HG03558 (cell line): ENCODE results near the gene CACNG7.

Source experiments
- ATAC-seq: cut with Tn5 transposase; IDR thresholded peaks from one replicate; pipeline ENCODE4 v1.9.1; 2021; ENCODE audit warnings: moderate number of reproducible peaks; ENCODE audit not compliant: unreplicated experiment; ENCODE audit errors: extremely low read depth

Gene CACNG7

DNA sequence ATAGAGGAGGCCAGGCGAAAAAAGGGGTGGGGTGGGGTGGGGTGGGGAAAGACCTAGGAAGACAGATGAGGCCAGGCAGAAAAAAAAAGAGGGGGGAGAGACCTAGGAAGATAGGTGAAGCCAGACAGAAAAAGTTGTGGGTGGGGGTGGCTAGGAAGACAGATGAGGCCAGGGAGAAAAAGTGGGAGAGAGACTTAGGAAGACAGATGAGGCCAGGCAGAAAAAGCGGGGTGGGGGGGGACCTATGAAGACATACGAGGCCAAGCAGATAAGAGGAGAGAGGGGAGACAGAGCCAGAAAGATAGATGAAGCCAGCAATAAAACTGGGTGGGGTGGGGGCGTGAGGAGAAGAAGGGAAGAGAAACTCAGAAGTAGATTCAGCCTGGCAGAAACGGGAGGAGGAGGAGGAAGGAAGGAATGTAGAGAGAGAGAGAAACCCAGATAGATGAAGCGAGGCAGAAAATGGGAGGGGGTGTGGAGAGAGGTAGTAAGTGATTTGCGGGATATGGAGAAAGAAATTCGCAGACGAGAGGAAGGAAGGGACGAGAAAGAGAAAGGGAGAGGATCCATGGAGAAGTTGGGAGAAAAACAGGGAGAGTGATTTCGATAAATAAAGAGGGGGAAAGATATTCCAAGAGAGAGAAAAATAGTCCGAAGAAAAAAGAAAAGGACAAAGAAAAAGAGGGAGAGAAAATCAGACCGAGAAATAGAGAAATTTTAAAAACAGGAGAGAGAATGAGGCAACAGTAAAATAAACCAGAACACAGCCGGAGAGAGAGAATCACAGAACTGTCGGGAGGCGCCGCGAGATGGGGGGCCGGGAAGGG is 70.1 kb downstream of the CACNG7 start:
- ATAC-seq = no peak

GRCh38 chr19:53980539-53981375 is 71.7 kb downstream of the CACNG7 start:
- ATAC-seq = no peak

DNA sequence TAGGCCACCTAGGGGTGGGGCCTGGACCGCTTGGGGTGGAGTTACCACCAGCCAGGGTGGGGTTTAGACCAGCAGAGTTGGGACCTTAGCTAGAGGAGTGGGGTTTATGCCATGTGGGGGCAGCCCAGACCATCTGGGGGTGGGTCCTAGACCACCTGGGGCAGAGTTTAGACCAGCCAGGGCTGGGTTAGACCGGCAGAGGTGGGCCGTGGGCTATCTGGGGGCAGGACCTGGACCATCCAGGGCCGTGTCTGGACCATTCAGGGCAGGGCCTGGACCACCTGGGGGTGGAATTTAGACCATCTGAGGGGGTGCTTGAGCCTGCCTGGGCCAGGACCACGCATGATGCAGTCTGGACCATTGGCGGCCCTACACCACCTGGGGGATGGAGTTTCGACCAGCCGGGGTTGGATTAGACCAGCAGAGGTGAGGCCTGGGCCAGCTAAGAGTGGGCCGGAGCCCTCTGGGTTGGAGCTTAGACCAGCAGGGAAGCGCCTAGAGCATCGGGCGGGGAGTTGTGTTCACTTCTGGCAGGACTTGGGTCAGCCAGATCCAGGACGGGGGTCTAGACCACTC is 72.4 kb downstream of the CACNG7 start:
- ATAC-seq = no peak

DNA sequence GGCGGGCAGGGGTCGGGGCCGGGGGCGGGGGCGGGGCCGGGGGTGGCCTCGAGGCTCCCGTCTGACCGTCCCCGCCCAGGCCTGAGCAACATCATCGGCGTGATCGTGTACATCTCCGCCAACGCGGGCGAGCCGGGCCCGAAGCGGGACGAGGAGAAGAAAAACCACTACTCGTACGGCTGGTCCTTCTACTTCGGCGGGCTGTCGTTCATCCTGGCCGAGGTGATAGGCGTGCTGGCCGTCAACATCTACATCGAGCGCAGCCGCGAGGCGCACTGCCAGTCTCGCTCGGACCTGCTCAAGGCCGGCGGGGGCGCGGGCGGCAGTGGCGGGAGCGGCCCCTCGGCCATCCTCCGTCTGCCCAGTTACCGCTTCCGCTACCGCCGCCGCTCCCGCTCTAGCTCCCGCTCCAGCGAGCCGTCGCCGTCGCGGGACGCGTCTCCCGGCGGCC is 72.9 kb downstream of the CACNG7 start:
- no peak for ATAC-seq

DNA sequence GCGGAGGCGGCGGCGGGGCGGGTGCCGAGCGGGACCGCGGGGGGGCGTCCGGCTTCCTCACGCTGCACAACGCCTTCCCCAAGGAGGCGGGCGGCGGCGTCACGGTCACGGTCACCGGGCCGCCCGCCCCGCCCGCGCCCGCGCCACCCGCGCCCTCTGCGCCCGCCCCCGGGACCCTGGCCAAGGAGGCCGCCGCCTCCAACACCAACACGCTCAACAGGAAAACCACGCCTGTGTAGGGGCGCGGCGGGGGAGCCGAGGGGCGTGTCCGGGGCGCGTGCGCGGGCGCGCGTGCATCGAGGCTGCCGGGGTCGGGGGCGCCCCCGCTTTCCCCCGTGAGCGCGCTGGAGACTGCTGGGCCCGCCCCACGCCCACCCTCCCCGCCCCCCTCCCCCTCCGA is 73.5 kb downstream of the CACNG7 start:
- ATAC-seq = no peak

DNA sequence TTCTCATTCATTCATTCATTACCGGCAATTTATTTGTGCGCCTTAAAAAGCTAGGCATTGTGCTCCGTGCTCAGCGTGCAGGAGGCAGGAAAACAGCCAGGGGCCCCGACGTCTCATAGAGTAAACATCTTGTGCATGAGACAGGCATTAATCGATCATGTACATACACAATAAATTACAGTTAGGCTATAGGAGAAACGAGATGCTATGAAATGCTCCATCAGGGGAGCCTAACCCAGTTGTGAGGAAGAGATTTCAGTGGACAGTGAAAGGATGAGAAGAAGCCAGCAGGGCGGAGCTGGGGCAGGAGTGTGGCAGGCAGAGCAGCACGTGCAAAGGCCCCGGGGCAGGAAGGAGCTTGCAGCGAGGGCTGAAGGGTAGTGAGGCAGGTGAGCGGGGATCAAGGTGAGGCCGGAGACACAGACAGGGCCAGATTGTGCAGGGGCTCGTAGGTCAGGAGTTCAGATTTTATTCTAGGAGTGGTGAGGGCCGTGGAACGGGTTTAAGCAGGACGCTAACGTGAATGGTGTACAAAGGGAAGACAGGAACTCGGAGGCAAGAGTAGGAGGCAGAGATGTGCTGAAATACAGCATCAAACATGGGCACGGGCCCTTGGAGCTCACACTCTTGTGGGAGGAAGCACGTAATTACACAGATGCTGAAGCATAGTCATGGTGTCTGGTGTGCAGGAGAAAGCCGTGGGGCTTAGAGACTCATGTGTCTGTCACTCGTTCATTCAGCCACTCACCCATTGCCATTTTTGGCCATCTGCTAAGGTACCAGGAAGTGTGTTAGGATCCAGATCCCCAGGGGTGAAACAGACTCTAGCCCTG is 74.6 kb downstream of the CACNG7 start:
- ATAC-seq = no peak

DNA sequence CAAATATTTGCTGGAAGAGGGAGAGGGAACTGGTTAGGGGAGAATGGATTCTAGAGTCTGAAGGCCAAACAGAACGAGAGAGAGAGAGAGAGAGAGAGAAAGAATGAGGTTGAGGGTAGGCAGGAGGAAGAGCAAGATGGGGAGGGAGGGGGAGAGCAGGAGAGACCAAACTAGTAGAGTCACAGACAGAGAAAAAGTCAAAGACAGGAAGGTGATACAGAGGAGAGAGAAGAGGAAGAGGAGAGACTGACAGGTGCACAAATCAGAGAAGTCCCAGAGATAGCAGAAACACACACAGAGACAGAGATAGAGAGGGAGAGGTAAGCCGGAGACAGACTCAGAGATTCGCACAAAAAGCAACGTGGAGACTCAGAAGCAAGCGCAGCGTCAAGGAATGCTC is 76.8 kb downstream of the CACNG7 start:
- ATAC-seq = no peak

GRCh38 chr19:53988981-53989380 is 79.9 kb downstream of the CACNG7 start:
- ATAC-seq = no peak

GRCh38 chr19:53989600-53990533 is 80.8 kb downstream of the CACNG7 start:
- no peak for ATAC-seq

DNA sequence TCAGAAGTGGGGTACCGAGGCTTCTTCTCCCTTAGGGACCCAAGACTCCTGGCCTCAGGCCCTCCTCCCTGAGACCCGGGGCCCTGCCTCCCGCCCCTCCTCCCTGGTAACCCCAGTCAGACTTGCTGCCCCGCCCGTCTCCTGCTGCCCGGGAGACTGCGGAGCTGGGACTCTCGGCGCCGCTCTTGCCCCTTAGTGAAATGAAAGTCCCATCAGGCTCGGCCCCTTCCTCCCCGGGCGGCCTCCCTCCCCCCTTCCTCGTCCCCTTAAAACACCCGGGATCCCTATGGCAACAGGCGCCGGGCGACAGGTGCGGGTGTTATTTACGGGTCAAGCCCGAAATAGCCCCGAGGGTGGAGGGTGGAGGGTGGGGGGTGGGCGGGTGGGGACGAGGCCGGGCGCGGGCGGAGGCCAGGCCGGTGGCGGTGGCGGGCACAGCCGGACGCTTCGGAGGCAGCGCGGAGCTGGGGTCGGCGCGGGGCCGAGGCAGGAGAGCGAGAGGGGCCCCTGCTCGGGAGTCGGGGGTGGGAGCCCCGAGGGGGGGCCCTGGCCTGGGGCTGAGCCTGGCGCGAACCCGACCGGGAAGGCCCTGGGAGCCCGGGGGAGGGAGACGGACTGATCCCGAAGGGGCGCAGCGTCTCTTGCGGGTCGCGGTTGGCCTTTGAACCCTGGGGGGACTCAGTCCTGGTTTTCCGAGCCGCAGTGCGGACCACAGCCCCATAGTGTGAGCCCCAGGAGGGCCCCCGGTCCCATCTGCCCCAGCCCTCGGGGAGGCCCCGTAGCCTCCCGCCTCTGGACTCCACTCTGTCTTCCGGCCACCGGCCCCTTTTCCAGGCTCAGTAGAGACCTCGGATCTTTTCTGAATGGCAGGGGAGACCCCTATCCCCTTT is 82.4 kb downstream of the CACNG7 start, which contains the start of gene CACNG6:
CACNG6 (plus strand) TSS at position 414 of the 890 bp plus-strand sequence. CDS start 1,241 bp downstream, outside the sequence.
- no peak for ATAC-seq

- ATAC-seq = no peak
Observed at GRCh38 chr19:53992211-53992610, 83.1 kb downstream of the CACNG7 start.

- no peak for ATAC-seq
Observed at GRCh38 chr19:53992815-53993214, 83.7 kb downstream of the CACNG7 start.

GRCh38 chr19:53993448-53993847 is 84.4 kb downstream of the CACNG7 start:
- no peak for ATAC-seq
